CD14-positive monocyte (primary cell): ENCODE measurements around the gene DTX1. TPM values are rescaled to one million over a fixed set of nuclear protein-coding genes. Genes with fewer than 3 reads are reported as not detected.

Experiments used
- DNase-seq, 3 donors: peaks; one replicate each; pipeline ENCODE4 v3.0.0-alpha.2; 2011 to 2022
- H2AFZ ChIP-seq: 2 replicates; pipeline ENCODE4 v1.6.0; 2012; ENCODE audit warnings: mild to moderate bottlenecking, low read depth, low read length, inconsistent platforms; ENCODE audit not compliant: insufficient read depth, poor library complexity, severe bottlenecking
- H3K27ac ChIP-seq, 2 donors: 1 replicate in 1 of 2; 2 replicates in 1 of 2; pipeline ENCODE4 v1.5.1; 2012 to 2013; ENCODE audit warnings: low read length in 2 of 2, control low read depth in 1 of 2, inconsistent platforms in 1 of 2, low read depth in 1 of 2, mild to moderate bottlenecking in 1 of 2
- H3K27me3 ChIP-seq, 2 donors: one replicate each; pipeline versions ENCODE4 v1.6.0 to v1.6.1; 2011 to 2013; ENCODE audit warnings: low read length in 2 of 2; ENCODE audit not compliant: control insufficient read depth in 2 of 2, insufficient read depth in 2 of 2
- H3K36me3 ChIP-seq, 2 donors: replicated peaks in 1 of 2; 1 replicate in 1 of 2; 2 replicates in 1 of 2; pipeline versions ENCODE4 v1.5.1 to v1.6.1; 2012 to 2013; ENCODE audit warnings: low read length in 2 of 2, control low read depth in 1 of 2, inconsistent platforms in 1 of 2, mild to moderate bottlenecking in 1 of 2; ENCODE audit not compliant: insufficient read depth in 2 of 2, control insufficient read depth in 1 of 2
- H3K4me1 ChIP-seq, 2 donors: 1 replicate in 1 of 2; 2 replicates in 1 of 2; pipeline versions ENCODE4 v1.5.1 to v1.6.1; 2012 to 2013; ENCODE audit warnings: low read length in 2 of 2, control low read depth in 1 of 2, inconsistent platforms in 1 of 2, mild to moderate bottlenecking in 1 of 2, moderate library complexity in 1 of 2; ENCODE audit not compliant: insufficient read depth in 2 of 2, control insufficient read depth in 1 of 2
- H3K4me2 ChIP-seq: replicated peaks from 2 replicates; pipeline ENCODE3; 2012; ENCODE audit warnings: low read length, moderate library complexity, mild to moderate bottlenecking; ENCODE audit not compliant: poor library complexity, severe bottlenecking; ENCODE audit errors: extremely low read depth
- H3K4me3 ChIP-seq, 3 experiments: fragments of 200-600 bp in 1 of 3; sonication (generic) in 1 of 3; replicated peaks in 1 of 3; 1 replicate in 2 of 3; 2 replicates in 1 of 3; pipeline ENCODE4 v1.5.1; 2011 to 2013; ENCODE audit warnings: low read length in 3 of 3, mild to moderate bottlenecking in 3 of 3, control low read depth in 2 of 3, low read depth in 2 of 3, inconsistent platforms in 1 of 3, moderate library complexity in 1 of 3
- H3K79me2 ChIP-seq: 2 replicates; pipeline ENCODE4 v1.6.0; 2012; ENCODE audit warnings: mild to moderate bottlenecking, control low read depth, inconsistent platforms, low read length, moderate library complexity; ENCODE audit not compliant: insufficient read depth
- H3K9ac ChIP-seq: 2 replicates; pipeline ENCODE4 v1.6.0; 2017; ENCODE audit warnings: low read length, mild to moderate bottlenecking; ENCODE audit not compliant: insufficient read depth, poor library complexity, severe bottlenecking
- H3K9me3 ChIP-seq, 2 donors: replicated peaks in 1 of 2; 1 replicate in 1 of 2; 2 replicates in 1 of 2; pipeline versions ENCODE4 v1.5.1 to v1.6.1; 2012 to 2013; ENCODE audit warnings: low read length in 2 of 2, control low read depth in 1 of 2; ENCODE audit not compliant: control insufficient read depth in 1 of 2, insufficient read depth in 1 of 2
- H4K20me1 ChIP-seq: 2 replicates; pipeline ENCODE4 v1.6.0; 2012; ENCODE audit warnings: mild to moderate bottlenecking, low read length, control low read depth, moderate library complexity; ENCODE audit not compliant: insufficient read depth
- H3K27ac Mint-ChIP-seq, 7 donors: one replicate each; pipeline ENCODE4 v1.8.0; 2020; ENCODE audit warnings: mild to moderate bottlenecking in 7 of 7, mixed read lengths in 7 of 7, moderate library complexity in 6 of 7, inconsistent platforms in 2 of 7
- H3K27me3 Mint-ChIP-seq, 3 donors: one replicate each; pipeline ENCODE4 v1.8.0; 2021 to 2022; ENCODE audit warnings: low read depth in 3 of 3, mild to moderate bottlenecking in 3 of 3, mixed read lengths in 3 of 3, moderate library complexity in 3 of 3, inconsistent platforms in 1 of 3
- H3K36me3 Mint-ChIP-seq, 2 donors: one replicate each; pipeline ENCODE4 v1.8.0; 2020; ENCODE audit warnings: mixed read lengths in 2 of 2, inconsistent platforms in 1 of 2, mild to moderate bottlenecking in 1 of 2
- H3K4me1 Mint-ChIP-seq: one replicate; pipeline ENCODE4 v1.8.0; 2020; ENCODE audit warnings: mild to moderate bottlenecking, mixed read lengths
- H3K4me3 Mint-ChIP-seq, 2 donors: one replicate each; pipeline ENCODE4 v1.8.0; 2020; ENCODE audit warnings: mild to moderate bottlenecking in 2 of 2, mixed read lengths in 2 of 2, moderate library complexity in 1 of 2
- H3K9me3 Mint-ChIP-seq, 7 donors: one replicate each; pipeline ENCODE4 v1.8.0; 2020 to 2022; ENCODE audit warnings: mixed read lengths in 7 of 7, mild to moderate bottlenecking in 6 of 7, moderate library complexity in 6 of 7, inconsistent platforms in 2 of 7
- CTCF ChIP-seq: fragments of 200-600 bp; IDR thresholded peaks from one replicate; pipeline ENCODE4 v1.8.0; 2022; ENCODE audit warnings: antibody characterized with exemption, mild to moderate bottlenecking
- WGBS: methylation state at CpG from one replicate; pipeline ENCODE4 v1.1.5; 2013; ENCODE audit warnings: missing lambda C conversion rate; ENCODE audit not compliant: insufficient coverage; 5-methylcytosine and 5-hydroxymethylcytosine counted together
- intact Hi-C, 2 donors: fragments of 100-400 bp; cut with micrococcal nuclease; formaldehyde crosslinking; loops; one replicate each; pipeline versions ENCODE4 v1.15.0 to v1.15.1; 2023
- polyA plus RNA-seq, 3 donors: library from polyadenylated mRNA; depleted of rRNA in 1 of 3; unstranded in 2 of 3; stranded (reverse) in 1 of 3; fragments of 300-500 nt in 2 of 3; fragments of >200 nt in 1 of 3; fragmentation: Illumina TruSeq in 2 of 3; gene quantifications; 1 replicate in 2 of 3; 2 replicates in 1 of 3; pipeline ENCODE4 v1.2.3, GENCODE V29; 2012 to 2021

DTX1 gene
- polyA plus RNA-seq, 3 donors, result 0.04 TPM; not detected in 1

GRCh38 chr12:113096675-113097461, 40.3 kb downstream of the DTX1 start:
- no peaks in the 10 kb centered on the region for H3K79me2 ChIP-seq
- Mint-ChIP-seq H3K27me3 (peaks cover 20 to 24% (median 22%) of the 10 kb centered on the region in 3 donors), H3K27ac (no peak overlapping the region), H3K4me3 (no peak overlapping the region), H3K9me3 (no peaks in the 10 kb centered on the region), H3K36me3 (no peaks in the 10 kb centered on the region), H3K4me1 (peaks cover 11% of the 10 kb centered on the region)
- WGBS, result 89% methylated on average over 22 of the region's 30 CpGs
- H3K36me3 ChIP-seq, result no peaks in the 10 kb centered on the region
- no peak for TF ChIP-seq CTCF
- no peak overlapping the region for H2AFZ ChIP-seq
- H3K4me1 ChIP-seq, result no peaks in the 10 kb centered on the region
- no peak overlapping the region for H3K4me2 ChIP-seq
- H3K27ac ChIP-seq, result no peak overlapping the region
- peaks cover 1 to 17% of the 10 kb centered on the region in 2 donors for H3K27me3 ChIP-seq
- no peak overlapping the region for H3K4me3 ChIP-seq
- no peak overlapping the region for H3K9ac ChIP-seq
- no peak for DNase-seq
- no peaks in the 10 kb centered on the region for H3K9me3 ChIP-seq
- H4K20me1 ChIP-seq, result no peaks in the 10 kb centered on the region
- intact Hi-C loops, result no loop called here

- Histone ChIP-seq H3K36me3 (no peaks in the 10 kb centered on the region), H3K9me3 (no peaks in the 10 kb centered on the region), H3K27ac (no peak overlapping the region), H2AFZ (no peak overlapping the region), H3K4me2 (no peak overlapping the region), H3K9ac (no peak overlapping the region), H4K20me1 (no peaks in the 10 kb centered on the region), H3K79me2 (no peaks in the 10 kb centered on the region), H3K4me3 (no peak overlapping the region), H3K27me3 (peaks cover 0 to 7% of the 10 kb centered on the region in 2 donors), H3K4me1 (no peaks in the 10 kb centered on the region)
- 38% methylated on average over 4 of the region's 14 CpGs for WGBS
- Mint-ChIP-seq H3K27ac (no peak overlapping the region), H3K4me3 (peak overlapping the region in 1 of 2 donors; percentile 26), H3K36me3 (no peaks in the 10 kb centered on the region), H3K9me3 (no peaks in the 10 kb centered on the region), H3K27me3 (peaks cover 14 to 16% (median 15%) of the 10 kb centered on the region in 3 donors), H3K4me1 (peaks cover 9% of the 10 kb centered on the region)
- TF ChIP-seq CTCF, result no peak
- intact Hi-C loops, result no loop called here
- DNase-seq, result no peak
These were observed 41.3 kb downstream of the DTX1 start for GRCh38 chr12:113097716-113098440.
